Measurements from ENCODE around the gene LHFPL2.
"Not testable (repeated sequence)": the region's sequence is repeated elsewhere in the genome, so short reads cannot be mapped to it uniquely, and the experiment has no call there.

- not testable (repeated sequence) for TF ChIP-seq CTCF (IDR thresholded peaks at IDR 0.05); POLR2AphosphoS5 (IDR thresholded peaks at IDR 0.05); EP300 (IDR thresholded peaks at IDR 0.05; ENCODE audit: low read depth); POLR2A (IDR thresholded peaks at IDR 0.05)
These were observed 28.5 kb downstream of the LHFPL2 start for GRCh38 chr5:78620119-78620518.

All from transverse colon (tissue), 4 donors.